MCF 10A (cell line): ENCODE results near the gene GRM2. TPM values are rescaled to one million over a fixed set of nuclear protein-coding genes. Genes with fewer than 3 reads are reported as not detected.

Experiments used
- BruUV-seq: library from RNA; stranded (reverse); fragments of 400-500 nt; replicated peaks from 2 replicates; lab custom pipeline; 2021; lab: Mats Ljungman, UMichigan
- CTCF ChIA-PET: fragments of 300-600 bp; sonication (Branson Sonifier 250); formaldehyde crosslinking; extraction: SDS; loops from one replicate; lab custom pipeline; 2021; ENCODE audit warnings: antibody characterized with exemption, inconsistent platforms; lab: Yijun Ruan, JAX
- POLR2A ChIA-PET: fragments of 300-600, 350-650 bp; sonication (Branson Sonifier 250); formaldehyde crosslinking; extraction: SDS; loops from one replicate; lab custom pipeline; 2020; ENCODE audit warnings: antibody characterized with exemption, inconsistent platforms; lab: Yijun Ruan, JAX
- DNase-seq: peaks from one replicate; pipeline ENCODE4 v3.0.0-alpha.2; 2018; ENCODE audit not compliant: unreplicated experiment
- H3K27ac Mint-ChIP-seq: one replicate; pipeline ENCODE4 v1.8.0; 2022; ENCODE audit warnings: mild to moderate bottlenecking, low read depth, mixed read lengths; ENCODE audit not compliant: unreplicated experiment
- H3K27me3 Mint-ChIP-seq: one replicate; pipeline ENCODE4 v1.8.0; 2022; ENCODE audit warnings: mixed read lengths; ENCODE audit not compliant: insufficient read depth, unreplicated experiment
- H3K36me3 Mint-ChIP-seq: one replicate; pipeline ENCODE4 v1.8.0; 2022; ENCODE audit warnings: mild to moderate bottlenecking, moderate library complexity, mixed read lengths; ENCODE audit not compliant: insufficient read depth, unreplicated experiment
- H3K4me1 Mint-ChIP-seq: one replicate; pipeline ENCODE4 v1.8.0; 2022; ENCODE audit warnings: mixed read lengths; ENCODE audit not compliant: insufficient read depth, unreplicated experiment
- H3K4me3 Mint-ChIP-seq: one replicate; pipeline ENCODE4 v1.8.0; 2022; ENCODE audit warnings: mild to moderate bottlenecking, moderate library complexity, mixed read lengths; ENCODE audit not compliant: unreplicated experiment
- H3K9me3 Mint-ChIP-seq: one replicate; pipeline ENCODE4 v1.8.0; 2022; ENCODE audit warnings: mixed read lengths; ENCODE audit not compliant: unreplicated experiment
- intact Hi-C: fragments of 100-400 bp; cut with micrococcal nuclease; formaldehyde crosslinking; loops from 2 replicates; pipeline ENCODE4 v1.14.1; 2022
- total RNA-seq: library from RNA; stranded (reverse); gene quantifications from 2 replicates; pipeline ENCODE4 v1.2.3, GENCODE V29; 2022
- TF ChIP-seq, protein P1 (sequence below): fragments of 200-600 bp; IDR thresholded peaks from one replicate; pipeline ENCODE4 v1.8.0; 2022; ENCODE audit warnings: antibody characterized with exemption, mild to moderate bottlenecking; ENCODE audit not compliant: unreplicated experiment

Gene GRM2
- total RNA-seq, 1 experiment from 2014 or later, result 0.23 TPM

DNA sequence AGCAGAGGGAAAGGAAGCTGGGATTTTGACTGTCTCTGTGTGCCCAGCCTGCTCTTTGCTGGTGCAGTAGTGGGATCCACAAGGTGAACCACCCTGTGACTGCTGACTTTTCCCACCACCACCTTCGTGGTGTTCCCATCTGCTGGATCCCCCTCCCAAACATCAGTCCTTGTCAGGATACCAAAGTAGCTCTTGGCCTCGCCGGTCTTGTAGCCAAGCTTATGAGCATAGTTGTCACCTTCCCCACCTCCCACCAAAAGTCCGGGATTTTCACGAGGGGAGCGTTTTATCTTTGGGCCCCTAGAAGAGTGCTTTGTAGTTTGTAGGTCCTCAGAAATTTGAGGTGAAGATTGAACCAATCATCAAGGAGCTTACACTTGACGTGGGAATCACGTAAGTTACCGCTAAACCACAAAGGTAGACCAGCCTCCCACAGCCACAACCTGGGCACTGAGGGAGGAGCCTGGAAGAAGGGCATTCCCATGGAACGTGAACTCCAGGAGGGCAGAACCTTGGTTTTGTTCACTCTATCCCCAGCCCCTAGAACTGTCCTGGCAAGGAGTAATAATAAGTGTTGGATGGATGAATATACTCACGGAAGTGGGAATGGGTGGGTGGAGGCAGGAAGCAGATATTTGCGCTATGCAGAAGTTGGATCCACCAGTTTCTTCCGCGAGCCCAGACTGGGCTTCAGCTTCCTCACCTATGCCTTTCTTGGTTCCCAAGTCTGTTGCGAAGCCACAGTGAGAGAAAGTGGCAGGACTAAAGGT, 36.6 kb upstream of the GRM2 start:
- intact Hi-C loops, result loop anchor here (5.0 to 10.0 kb wide), 2 partner anchors 283 to 1055 kb away; partner anchors contain the start of genes CISH, MANF and MAPKAPK3
- BruUV-seq, result no TSS peak
- Mint-ChIP-seq H3K27ac (peak overlapping the region; percentile 51), H3K9me3 (no peaks in the 10 kb centered on the region), H3K4me1 (peaks cover 36% of the 10 kb centered on the region), H3K36me3 (peaks cover 6% of the 10 kb centered on the region), H3K4me3 (peak overlapping the region; percentile 89), H3K27me3 (no peaks in the 10 kb centered on the region)
- TF ChIP-seq, protein P1, sequence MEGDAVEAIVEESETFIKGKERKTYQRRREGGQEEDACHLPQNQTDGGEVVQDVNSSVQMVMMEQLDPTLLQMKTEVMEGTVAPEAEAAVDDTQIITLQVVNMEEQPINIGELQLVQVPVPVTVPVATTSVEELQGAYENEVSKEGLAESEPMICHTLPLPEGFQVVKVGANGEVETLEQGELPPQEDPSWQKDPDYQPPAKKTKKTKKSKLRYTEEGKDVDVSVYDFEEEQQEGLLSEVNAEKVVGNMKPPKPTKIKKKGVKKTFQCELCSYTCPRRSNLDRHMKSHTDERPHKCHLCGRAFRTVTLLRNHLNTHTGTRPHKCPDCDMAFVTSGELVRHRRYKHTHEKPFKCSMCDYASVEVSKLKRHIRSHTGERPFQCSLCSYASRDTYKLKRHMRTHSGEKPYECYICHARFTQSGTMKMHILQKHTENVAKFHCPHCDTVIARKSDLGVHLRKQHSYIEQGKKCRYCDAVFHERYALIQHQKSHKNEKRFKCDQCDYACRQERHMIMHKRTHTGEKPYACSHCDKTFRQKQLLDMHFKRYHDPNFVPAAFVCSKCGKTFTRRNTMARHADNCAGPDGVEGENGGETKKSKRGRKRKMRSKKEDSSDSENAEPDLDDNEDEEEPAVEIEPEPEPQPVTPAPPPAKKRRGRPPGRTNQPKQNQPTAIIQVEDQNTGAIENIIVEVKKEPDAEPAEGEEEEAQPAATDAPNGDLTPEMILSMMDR, result no peak
- POLR2A ChIA-PET, result interaction anchor here (1.0 to 8.6 kb wide), 6 partner anchors 12 to 169 kb away, joined by 3 to 173 read pairs (median 13); partner anchors contain the start of genes DCAF1 and RAD54L2
- CTCF ChIA-PET, result interaction anchor here (0.7 to 10.1 kb wide), 35 partner anchors 11 to 1316 kb away, joined by 3 to 213 read pairs (median 5); partner anchors contain the start of genes DCAF1 and RAD54L2
- peak; percentile 38 for DNase-seq

DNA sequence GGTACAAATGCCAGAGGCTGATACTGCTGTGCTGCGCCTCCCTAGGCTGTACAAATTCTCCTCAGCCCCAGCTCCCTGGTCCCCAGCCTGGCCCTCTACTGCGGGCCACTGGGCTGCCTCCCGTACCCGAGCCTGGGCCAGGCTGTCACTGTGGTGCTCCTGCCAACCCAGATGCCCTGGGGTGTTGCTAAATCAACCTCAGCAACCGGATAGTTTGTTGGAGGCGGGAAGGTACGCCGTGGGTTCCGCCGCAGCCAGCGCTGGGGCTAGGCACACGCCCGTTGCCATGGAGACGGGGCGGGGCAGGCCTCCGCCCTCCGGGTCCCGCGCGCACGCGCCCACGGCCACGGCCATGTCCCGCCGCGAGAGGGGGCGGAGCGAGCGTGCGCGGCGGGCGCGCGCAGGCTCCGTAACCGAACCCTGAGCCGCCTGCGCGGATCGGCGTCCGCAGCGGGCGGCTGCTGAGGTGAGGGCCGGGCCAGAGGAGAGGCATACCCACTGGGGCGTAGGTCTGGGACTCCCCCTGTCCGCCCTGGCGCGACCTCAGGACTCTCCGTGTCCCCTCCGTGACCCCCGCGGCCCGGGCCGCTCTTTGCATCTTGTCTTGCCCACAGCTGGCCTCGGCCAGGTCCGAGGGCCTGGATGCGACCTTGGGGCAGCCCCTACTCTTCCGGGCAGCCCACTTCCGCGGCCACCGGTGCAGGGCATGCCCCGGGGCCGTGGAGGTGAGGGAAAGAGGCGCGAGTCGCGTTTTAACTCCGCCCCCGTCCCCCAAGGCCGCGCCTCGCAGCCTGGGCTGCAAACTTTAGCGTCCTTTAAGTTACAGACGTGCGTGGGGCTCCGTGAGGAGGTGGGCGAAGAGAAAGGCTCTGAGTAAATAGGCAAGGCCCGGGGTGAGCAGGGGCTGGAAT, 35.8 kb upstream of the GRM2 start, which contains the start of gene TEX264:
Gene TEX264 (plus strand): TSS at position 430 of the 911 bp plus-strand sequence. CDS start 3,053 bp downstream, outside the sequence.
- Mint-ChIP-seq H3K9me3 (no peaks in the 10 kb centered on the region), H3K4me1 (peaks cover 45% of the 10 kb centered on the region), H3K4me3 (peak within 1 kb of the TSS; percentile 89), H3K27me3 (no peaks in the 10 kb centered on the region), H3K27ac (peak within 1 kb of the TSS; percentile 86), H3K36me3 (peaks cover 6% of the 10 kb centered on the region)
- BruUV-seq, result no TSS peak
- peak; percentile 90 for DNase-seq
- ChIA-PET CTCF (interaction anchor here (0.6 to 10.1 kb wide), 16 partner anchors 10 to 1055 kb away, joined by 3 to 213 read pairs (median 10); partner anchors contain the start of genes DCAF1 and RAD54L2), POLR2A (interaction anchor here (0.6 to 8.6 kb wide), 10 partner anchors 8 to 1520 kb away, joined by 3 to 173 read pairs (median 4); partner anchors contain the start of genes DCAF1 and RAD54L2)
- TF ChIP-seq, protein P1, result no peak
- intact Hi-C loops, result loop anchor here (5.0 to 10.0 kb wide), 2 partner anchors 284 to 1056 kb away; partner anchors contain the start of genes CISH, MANF and MAPKAPK3

DNA sequence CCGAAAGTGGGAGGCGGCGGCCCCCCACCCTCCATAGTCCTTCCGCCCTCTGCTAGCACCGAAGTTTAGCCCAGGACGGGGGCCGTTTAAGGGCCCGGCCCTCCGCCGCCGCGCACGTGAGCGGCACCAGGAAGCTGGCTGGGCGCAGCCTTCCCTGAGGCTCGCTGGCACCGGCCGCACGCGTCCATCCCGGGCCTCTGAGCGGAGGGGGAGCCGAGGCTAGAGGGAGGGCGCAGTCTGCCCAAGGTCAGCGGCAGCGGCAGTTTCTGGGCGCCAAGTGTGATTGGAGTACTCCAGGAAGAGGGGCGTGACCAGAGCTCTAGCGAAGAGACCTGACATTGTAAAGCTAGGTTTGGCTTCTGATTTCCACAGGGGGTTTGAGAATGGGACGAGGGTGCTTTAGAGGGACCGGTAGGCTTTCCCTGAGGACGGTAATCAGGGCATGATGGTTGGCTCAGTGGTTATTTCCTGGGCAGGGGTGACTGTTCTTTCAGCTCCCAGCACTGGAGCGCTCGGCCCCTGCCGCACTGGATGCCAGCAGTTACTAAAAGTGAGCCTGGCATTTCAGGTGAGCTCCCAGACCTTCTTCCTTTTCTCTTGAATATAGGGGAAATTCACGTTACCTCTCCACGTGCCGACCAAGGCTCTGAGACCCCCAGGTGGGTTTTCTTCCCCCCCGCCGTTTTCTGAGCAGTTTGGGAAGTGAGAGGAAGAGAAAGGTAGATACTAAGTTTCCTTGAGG, 35.0 kb upstream of the GRM2 start:
- CTCF ChIA-PET, result interaction anchor here (0.5 to 10.1 kb wide), 9 partner anchors 10 to 382 kb away, joined by 3 to 213 read pairs (median 5); partner anchors contain the start of gene DCAF1
- no TSS peak for BruUV-seq
- TF ChIP-seq, protein P1, result no peak
- Mint-ChIP-seq H3K4me1 (peaks cover 46% of the 10 kb centered on the region), H3K27ac (peak overlapping the region; percentile 86), H3K4me3 (peak overlapping the region; percentile 89), H3K27me3 (no peaks in the 10 kb centered on the region), H3K9me3 (no peaks in the 10 kb centered on the region), H3K36me3 (peaks cover 10% of the 10 kb centered on the region)
- peak; percentile 78 for DNase-seq
- POLR2A ChIA-PET, result interaction anchor here (0.6 to 8.6 kb wide), 13 partner anchors 8 to 1521 kb away, joined by 3 to 173 read pairs (median 4); partner anchors contain the start of genes ABHD14A, CYB561D2, DCAF1 and NPRL2
- intact Hi-C loops, result loop anchor here (5.0 to 10.0 kb wide), 2 partner anchors 285 to 1057 kb away; partner anchors contain the start of genes CISH, MANF and MAPKAPK3
